ENCODE measurements around the gene TAGLN2.

GRCh38 chr1:159919236-159919865 is 6.0 kb downstream of the TAGLN2 start:
- TF ChIP-seq HMG20B (CRISPR knock-in tag; IDR thresholded peaks at IDR 0.05) (no peak), MCM3 (IDR thresholded peaks at IDR 0.05) (no peak), POLR2A (conservative IDR thresholded peaks at IDR 0.05) (no peak), EGR1 (conservative IDR thresholded peaks at IDR 0.05) (no peak), ZNF518B (CRISPR knock-in tag; IDR thresholded peaks at IDR 0.05) (no peak), NFRKB (IDR thresholded peaks at IDR 0.05; ENCODE audit: low read depth) (no peak), TCF3 (CRISPR knock-in tag; IDR thresholded peaks at IDR 0.05) (no peak), KLF1 (tag; IDR thresholded peaks at IDR 0.05) (no peak), BRF2 (IDR thresholded peaks at IDR 0.05; ENCODE audit: borderline replicate concordance, insufficient read depth, insufficient read length) (no peak)
- TF ChIP-seq, protein P1, sequence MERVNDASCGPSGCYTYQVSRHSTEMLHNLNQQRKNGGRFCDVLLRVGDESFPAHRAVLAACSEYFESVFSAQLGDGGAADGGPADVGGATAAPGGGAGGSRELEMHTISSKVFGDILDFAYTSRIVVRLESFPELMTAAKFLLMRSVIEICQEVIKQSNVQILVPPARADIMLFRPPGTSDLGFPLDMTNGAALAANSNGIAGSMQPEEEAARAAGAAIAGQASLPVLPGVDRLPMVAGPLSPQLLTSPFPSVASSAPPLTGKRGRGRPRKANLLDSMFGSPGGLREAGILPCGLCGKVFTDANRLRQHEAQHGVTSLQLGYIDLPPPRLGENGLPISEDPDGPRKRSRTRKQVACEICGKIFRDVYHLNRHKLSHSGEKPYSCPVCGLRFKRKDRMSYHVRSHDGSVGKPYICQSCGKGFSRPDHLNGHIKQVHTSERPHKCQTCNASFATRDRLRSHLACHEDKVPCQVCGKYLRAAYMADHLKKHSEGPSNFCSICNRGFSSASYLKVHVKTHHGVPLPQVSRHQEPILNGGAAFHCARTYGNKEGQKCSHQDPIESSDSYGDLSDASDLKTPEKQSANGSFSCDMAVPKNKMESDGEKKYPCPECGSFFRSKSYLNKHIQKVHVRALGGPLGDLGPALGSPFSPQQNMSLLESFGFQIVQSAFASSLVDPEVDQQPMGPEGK (CRISPR knock-in tag; IDR thresholded peaks at IDR 0.05; ENCODE audit: borderline replicate concordance) = no peak
